GM19043 (cell line): ENCODE measurements around the gene TRIM37.
"Not testable (repeated sequence)": the region's sequence is repeated elsewhere in the genome, so short reads cannot be mapped to it uniquely, and the experiment has no call there.

Source experiments
- ATAC-seq: cut with Tn5 transposase; IDR thresholded peaks from one replicate; pipeline ENCODE4 v1.9.1; 2021; ENCODE audit warnings: low read depth; ENCODE audit not compliant: unreplicated experiment

Gene TRIM37, protein sequence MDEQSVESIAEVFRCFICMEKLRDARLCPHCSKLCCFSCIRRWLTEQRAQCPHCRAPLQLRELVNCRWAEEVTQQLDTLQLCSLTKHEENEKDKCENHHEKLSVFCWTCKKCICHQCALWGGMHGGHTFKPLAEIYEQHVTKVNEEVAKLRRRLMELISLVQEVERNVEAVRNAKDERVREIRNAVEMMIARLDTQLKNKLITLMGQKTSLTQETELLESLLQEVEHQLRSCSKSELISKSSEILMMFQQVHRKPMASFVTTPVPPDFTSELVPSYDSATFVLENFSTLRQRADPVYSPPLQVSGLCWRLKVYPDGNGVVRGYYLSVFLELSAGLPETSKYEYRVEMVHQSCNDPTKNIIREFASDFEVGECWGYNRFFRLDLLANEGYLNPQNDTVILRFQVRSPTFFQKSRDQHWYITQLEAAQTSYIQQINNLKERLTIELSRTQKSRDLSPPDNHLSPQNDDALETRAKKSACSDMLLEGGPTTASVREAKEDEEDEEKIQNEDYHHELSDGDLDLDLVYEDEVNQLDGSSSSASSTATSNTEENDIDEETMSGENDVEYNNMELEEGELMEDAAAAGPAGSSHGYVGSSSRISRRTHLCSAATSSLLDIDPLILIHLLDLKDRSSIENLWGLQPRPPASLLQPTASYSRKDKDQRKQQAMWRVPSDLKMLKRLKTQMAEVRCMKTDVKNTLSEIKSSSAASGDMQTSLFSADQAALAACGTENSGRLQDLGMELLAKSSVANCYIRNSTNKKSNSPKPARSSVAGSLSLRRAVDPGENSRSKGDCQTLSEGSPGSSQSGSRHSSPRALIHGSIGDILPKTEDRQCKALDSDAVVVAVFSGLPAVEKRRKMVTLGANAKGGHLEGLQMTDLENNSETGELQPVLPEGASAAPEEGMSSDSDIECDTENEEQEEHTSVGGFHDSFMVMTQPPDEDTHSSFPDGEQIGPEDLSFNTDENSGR

GRCh38 chr17:59106463-59107305 lies at the start of gene TRIM37:
Gene TRIM37, minus strand, starts transcription at chr17:59106880. Its CDS starts 419 bp downstream, at chr17:59106461.
- peak; percentile 96 for ATAC-seq

- peak; percentile 85 for ATAC-seq
Measured at GRCh38 chr17:59155439-59156177, 48.9 kb upstream of the TRIM37 start, which contains the start of gene PRR11. Gene PRR11, plus strand, starts transcription at chr17:59155746. Its CDS starts 14,007 bp downstream, at chr17:59169753.

DNA sequence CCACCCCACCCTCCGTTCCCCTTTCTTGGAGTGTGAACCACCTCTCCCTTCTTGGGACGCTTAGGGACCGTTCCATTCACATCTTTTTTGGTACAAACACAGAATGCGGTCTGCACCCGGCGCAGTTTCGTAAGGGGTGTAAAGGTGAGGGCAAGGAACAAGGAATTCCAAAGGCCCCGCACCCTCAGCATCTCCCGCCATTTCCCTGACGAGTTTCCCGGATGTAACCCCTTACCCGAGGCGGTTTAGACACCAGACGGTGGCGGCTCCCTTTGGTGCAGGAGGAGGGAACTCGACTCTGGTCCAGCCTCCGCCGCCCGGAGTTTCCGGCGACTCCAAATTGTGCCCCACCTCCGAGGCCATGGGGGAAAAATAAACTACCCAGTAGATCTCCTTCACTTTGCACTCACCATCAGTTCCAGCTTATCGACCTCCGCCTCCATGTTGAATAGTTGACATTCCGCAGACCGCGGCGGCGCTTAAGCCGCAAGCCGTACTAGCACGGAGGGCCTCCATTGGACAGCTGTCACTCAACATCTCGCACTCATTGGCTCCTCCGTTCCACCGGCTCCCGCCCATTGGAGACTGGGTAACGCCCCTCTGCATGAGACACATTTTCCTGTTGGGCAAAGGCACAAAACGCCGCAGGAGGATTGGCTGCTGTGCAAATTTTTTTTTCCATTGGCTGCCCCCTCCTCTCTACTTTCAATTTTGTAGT lies 48.2 kb upstream of the TRIM37 start, which contains the start of gene SKA2:
Gene SKA2 (minus strand): TSS at position 466 of the 718 bp plus-strand sequence. CDS start 23 bp downstream, at position 443.
- ATAC-seq, result peak; percentile 73

DNA sequence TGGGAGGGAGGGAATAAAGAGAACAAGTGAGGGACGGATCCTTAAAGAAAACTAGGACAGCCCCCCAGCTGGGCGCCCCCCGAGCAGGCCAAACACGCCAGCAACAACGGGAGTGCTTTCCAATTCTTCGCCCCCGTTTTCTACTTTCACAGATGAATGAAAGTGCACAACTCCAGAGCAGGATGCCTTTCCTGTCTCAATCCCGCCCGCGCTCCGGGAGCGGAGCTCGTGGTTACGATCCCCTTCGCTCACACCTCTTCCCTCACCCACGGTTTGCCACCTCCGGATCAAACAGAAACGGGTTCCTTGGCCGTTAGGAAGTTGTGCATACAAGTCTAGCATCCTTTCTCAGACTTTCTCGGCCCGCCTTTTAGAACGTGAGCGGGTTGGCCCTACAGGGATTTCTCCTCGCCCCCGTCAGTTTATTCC lies 47.6 kb upstream of the TRIM37 start:
- ATAC-seq, result no peak

- ATAC-seq, result no peak
Measured at GRCh38 chr17:59152925-59153324, 46.2 kb upstream of the TRIM37 start.

DNA sequence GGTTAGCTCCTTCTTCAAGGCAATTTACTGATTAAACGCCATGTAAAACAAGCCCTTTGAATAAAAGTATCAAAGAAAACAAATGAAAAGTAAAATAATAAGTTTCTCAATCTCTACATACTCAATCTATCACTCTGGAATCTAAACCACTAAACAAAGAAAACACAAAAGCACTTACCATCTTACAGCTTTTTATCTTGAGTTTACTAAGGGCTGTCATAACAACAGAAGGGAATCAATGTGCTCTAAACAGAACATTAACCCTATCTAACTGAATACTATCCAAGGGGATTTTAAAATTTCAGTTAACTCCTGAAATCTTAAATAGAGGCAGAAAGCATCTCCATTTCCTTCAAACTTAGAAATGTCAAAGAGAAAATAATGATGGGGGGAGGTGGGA lies 44.9 kb upstream of the TRIM37 start:
- ATAC-seq, result no peak

GRCh38 chr17:59151006-59151405 lies 44.3 kb upstream of the TRIM37 start:
- ATAC-seq, result no peak

GRCh38 chr17:59149841-59150511 lies 43.3 kb upstream of the TRIM37 start:
- ATAC-seq, result no peak

DNA sequence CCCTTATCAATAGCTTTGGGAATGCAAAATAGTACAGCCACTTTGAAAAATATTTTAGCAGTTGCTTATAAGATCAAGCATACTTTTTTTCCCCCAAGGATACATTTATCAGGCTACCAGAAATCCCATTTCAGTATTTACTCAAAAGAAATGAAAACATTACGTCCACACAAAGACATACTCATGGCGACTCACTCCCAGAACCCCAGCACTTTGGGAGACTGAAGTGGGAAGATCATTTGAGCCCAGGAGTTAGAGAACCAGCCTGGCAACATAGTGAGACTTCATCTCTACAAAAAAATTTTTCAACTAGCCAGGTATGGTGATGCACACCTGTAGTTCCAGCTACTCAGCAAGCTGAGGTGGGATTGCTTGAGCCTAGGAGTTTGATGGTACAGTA lies 42.4 kb upstream of the TRIM37 start:
- no peak for ATAC-seq

- no peak for ATAC-seq
Measured at GRCh38 chr17:59145571-59146096, 39.0 kb upstream of the TRIM37 start.

DNA sequence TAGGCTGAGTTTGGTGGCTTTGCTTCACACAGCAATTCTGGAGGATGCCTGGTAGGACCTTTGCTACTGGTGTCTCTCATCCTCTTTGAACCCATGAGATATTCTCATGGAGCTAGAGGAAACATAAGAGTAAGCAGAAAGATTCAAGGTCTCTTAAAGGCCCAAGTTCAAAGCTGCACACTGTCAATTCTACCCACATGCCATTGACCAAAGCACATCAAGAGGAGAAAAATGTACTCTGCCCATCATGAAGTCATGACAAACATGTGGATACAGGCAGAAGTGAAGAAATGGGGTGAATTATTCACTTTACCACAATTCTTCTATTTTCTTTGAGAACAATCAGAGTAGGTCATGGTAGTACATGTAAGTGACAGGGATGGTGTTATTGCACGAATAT lies 35.2 kb upstream of the TRIM37 start:
- no peak for ATAC-seq

DNA sequence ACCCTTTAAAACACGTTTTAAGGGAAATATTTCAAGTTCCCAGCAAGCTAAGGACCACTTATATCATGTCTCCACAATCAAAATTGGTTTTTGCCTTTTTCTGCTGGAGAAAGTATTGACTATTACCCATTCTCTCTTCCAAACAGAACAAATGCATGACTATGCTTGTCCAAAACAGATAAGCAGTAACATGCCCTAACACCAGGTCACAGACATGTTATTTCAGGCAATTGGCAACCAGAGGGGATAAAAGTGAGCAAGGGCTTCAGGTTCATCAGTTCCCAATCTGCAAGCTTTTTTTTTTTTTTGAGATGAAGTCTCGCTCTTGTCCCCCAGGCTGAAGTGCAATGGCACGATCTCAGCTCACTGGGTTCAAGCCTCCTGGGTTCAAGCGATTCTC lies 33.3 kb upstream of the TRIM37 start:
- no peak for ATAC-seq

DNA sequence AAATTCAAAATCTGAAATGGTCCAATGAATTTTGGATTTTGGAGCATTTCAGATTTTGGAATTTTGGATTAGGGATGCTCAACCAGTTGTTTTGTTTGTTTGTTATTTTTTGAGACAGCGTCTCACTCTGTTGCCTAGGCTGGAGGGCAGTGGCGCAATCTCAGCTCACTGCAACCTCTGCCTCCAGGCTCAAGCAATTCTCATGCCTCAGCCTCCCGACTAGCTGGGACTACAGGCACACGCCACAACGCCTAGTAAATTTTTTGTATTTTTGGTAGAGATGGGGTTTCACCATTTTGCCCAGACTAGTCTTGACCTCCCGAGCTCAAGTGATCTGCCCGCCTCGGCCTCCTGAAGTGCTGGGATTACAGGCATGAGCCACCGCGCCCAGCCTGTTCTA lies 31.7 kb upstream of the TRIM37 start:
- ATAC-seq, result not testable (repeated sequence)

GRCh38 chr17:59131131-59131530 lies 24.5 kb upstream of the TRIM37 start:
- no peak for ATAC-seq

GRCh38 chr17:59129814-59130213 lies 23.1 kb upstream of the TRIM37 start:
- ATAC-seq, result no peak

DNA sequence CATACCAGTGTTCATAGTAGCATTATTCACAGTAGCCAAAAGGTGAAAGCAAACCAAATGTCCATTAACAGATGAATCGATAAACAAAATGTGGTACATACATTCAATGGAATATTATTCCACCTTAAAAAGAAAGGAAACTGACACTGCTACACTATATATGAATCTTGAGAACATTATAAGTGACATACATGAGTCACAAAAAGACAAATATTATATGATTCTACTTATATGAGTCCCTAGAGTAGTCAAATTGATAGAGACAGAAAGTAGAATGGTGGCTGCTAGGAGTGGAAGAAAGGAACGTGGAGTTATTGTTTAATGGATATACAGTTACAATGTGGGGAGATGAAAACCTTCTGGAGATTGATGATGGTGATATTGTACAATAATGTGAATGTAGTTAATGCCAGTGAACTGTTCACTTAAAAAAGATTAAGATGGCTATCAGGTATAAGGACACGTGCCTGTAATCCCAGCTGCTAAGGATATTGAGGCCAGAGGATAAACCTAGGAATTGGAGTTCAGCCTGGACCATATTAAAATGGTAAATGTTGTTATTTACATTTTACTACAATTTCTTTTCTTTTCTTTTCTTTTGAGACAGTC lies 20.2 kb upstream of the TRIM37 start:
- ATAC-seq, result no peak

DNA sequence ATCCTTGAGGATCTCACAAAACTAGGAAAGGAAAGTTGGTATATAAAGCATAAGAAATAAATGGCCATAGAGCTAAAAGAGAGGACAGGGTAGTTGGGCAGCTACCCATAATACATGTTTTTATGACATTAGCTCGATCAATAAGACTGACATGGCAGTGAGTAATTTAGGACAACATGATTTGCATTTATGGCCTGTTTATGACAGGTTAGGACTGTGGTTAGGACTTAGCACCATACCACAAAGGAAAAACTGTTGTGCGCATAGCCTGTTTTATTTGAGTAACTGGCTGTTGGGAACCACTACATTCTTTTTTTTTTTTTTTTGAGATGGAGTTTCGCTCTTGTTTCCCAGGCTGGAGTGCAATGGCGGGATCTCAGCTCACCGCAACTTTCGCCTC lies 18.0 kb upstream of the TRIM37 start:
- no peak for ATAC-seq
